ENCODE data around the gene UVRAG.
A peak's percentile ranks its signal among the peaks of the same experiment; 100 is the strongest.

Gene UVRAG

DNA sequence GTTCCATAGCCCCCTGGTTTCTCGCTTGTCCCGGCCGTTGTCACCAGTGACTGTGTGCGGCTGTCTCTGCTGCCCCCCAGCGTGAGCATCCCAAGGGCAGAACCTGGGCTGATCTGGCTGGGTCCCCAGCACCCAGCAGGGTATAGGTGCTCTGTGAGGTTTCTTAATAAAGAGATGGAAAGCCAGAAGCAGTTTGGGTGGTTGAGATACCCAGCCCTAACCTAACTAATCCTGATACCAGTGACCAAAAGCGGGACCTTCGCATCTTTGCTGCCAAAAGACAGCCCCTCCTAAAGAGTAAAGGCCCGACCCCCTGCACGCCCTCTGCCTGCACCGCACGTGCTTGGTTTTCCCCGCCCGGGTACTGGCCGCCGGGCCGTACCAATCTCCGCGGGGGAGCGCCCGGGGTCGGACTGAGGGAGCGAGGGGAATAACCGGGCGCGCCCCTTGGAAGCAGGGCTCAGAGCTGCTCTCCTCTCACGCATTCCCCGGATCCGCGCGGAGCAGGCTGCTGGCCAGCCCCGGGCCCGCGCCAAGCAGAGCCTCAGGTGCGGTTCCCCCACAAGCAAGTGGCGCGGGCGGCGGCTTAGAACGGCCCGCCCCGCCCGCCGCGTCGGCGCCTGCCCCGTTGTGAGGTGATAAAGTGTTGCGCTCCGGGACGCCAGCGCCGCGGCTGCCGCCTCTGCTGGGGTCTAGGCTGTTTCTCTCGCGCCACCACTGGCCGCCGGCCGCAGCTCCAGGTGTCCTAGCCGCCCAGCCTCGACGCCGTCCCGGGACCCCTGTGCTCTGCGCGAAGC, 46.7 kb upstream of the UVRAG start, which contains the start of gene DGAT2 (continued):
- no peak for TF ChIP-seq TSHZ1 (tag by site-specific recombination; IDR thresholded peaks at IDR 0.05; ENCODE audit: borderline replicate concordance)
- TF ChIP-seq SP2 (tag by site-specific recombination; IDR thresholded peaks at IDR 0.05) = peak; percentile 58
- TF ChIP-seq ZNF561 (tag by site-specific recombination; IDR thresholded peaks at IDR 0.05; ENCODE audit: borderline replicate concordance) = no peak; the same call in 1 of the 2 replicates
- no peak for TF ChIP-seq GLI2 (tag by site-specific recombination; IDR thresholded peaks at IDR 0.05; ENCODE audit: borderline replicate concordance, low read depth)
- TF ChIP-seq, protein P1, sequence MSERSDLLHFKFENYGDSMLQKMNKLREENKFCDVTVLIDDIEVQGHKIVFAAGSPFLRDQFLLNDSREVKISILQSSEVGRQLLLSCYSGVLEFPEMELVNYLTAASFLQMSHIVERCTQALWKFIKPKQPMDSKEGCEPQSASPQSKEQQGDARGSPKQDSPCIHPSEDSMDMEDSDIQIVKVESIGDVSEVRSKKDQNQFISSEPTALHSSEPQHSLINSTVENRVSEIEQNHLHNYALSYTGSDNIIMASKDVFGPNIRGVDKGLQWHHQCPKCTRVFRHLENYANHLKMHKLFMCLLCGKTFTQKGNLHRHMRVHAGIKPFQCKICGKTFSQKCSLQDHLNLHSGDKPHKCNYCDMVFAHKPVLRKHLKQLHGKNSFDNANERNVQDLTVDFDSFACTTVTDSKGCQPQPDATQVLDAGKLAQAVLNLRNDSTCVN (tag by site-specific recombination; optimal IDR thresholded peaks at IDR 0.05) = peak; percentile 64
- TF ChIP-seq ZNF121 (tag by site-specific recombination; IDR thresholded peaks at IDR 0.05) = no peak
- TF ChIP-seq ZNF404 (tag by site-specific recombination; IDR thresholded peaks at IDR 0.05) = no peak
- no peak for TF ChIP-seq ZNF239 (tag by site-specific recombination; IDR thresholded peaks at IDR 0.05)
- TF ChIP-seq ZBTB7A (tag by site-specific recombination; IDR thresholded peaks at IDR 0.05; ENCODE audit: low read depth) = no peak; the same call in 1 of the 2 replicates
- TF ChIP-seq ZNF623 (tag by site-specific recombination; IDR thresholded peaks at IDR 0.05) = no peak
- TF ChIP-seq KLF9 (tag by site-specific recombination; IDR thresholded peaks at IDR 0.05; ENCODE audit: low read depth) = no peak
- peak; percentile 72; the same call in 1 of the 2 replicates for TF ChIP-seq ZBTB20 (tag by site-specific recombination; IDR thresholded peaks at IDR 0.05)
- TF ChIP-seq ZBTB17 (tag by site-specific recombination; IDR thresholded peaks at IDR 0.05) = peak; percentile 25; the same call in 1 of the 2 replicates
- TF ChIP-seq ZFP41 (tag by site-specific recombination; IDR thresholded peaks at IDR 0.05; ENCODE audit: borderline replicate concordance) = no peak
- TF ChIP-seq ZNF660 (tag by site-specific recombination; IDR thresholded peaks at IDR 0.05) = 0 out of 2 replicates have a peak, but pooled peaks have one; percentile 36
- TF ChIP-seq ZNF280D (tag by site-specific recombination; IDR thresholded peaks at IDR 0.05) = no peak
- no peak for TF ChIP-seq SCRT1 (tag by site-specific recombination; IDR thresholded peaks at IDR 0.05; ENCODE audit: borderline replicate concordance)
- no peak for TF ChIP-seq ZNF133 (tag by site-specific recombination; IDR thresholded peaks at IDR 0.05)
- no peak for TF ChIP-seq ZNF248 (tag by site-specific recombination; IDR thresholded peaks at IDR 0.05)
- TF ChIP-seq, protein P2, sequence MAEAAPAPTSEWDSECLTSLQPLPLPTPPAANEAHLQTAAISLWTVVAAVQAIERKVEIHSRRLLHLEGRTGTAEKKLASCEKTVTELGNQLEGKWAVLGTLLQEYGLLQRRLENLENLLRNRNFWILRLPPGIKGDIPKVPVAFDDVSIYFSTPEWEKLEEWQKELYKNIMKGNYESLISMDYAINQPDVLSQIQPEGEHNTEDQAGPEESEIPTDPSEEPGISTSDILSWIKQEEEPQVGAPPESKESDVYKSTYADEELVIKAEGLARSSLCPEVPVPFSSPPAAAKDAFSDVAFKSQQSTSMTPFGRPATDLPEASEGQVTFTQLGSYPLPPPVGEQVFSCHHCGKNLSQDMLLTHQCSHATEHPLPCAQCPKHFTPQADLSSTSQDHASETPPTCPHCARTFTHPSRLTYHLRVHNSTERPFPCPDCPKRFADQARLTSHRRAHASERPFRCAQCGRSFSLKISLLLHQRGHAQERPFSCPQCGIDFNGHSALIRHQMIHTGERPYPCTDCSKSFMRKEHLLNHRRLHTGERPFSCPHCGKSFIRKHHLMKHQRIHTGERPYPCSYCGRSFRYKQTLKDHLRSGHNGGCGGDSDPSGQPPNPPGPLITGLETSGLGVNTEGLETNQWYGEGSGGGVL (tag by site-specific recombination; IDR thresholded peaks at IDR 0.05) = no peak
- TF ChIP-seq ZNF501 (tag by site-specific recombination; IDR thresholded peaks at IDR 0.05) = peak; percentile 67; the same call in 1 of the 2 replicates
- no peak for TF ChIP-seq ZNF549 (tag by site-specific recombination; IDR thresholded peaks at IDR 0.05)
- TF ChIP-seq ZXDB (tag by site-specific recombination; IDR thresholded peaks at IDR 0.05) = peak; percentile 76
- TF ChIP-seq, protein P3, sequence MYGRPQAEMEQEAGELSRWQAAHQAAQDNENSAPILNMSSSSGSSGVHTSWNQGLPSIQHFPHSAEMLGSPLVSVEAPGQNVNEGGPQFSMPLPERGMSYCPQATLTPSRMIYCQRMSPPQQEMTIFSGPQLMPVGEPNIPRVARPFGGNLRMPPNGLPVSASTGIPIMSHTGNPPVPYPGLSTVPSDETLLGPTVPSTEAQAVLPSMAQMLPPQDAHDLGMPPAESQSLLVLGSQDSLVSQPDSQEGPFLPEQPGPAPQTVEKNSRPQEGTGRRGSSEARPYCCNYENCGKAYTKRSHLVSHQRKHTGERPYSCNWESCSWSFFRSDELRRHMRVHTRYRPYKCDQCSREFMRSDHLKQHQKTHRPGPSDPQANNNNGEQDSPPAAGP (tag by site-specific recombination; IDR thresholded peaks at IDR 0.05) = peak; percentile 90
- 0 out of 2 replicates have a peak, but pooled peaks have one; percentile 11 for TF ChIP-seq ZNF146 (tag by site-specific recombination; IDR thresholded peaks at IDR 0.05)
- no peak for TF ChIP-seq ZNF529 (tag by site-specific recombination; IDR thresholded peaks at IDR 0.05; ENCODE audit: insufficient replicate concordance)
- TF ChIP-seq KLF8 (tag by site-specific recombination; IDR thresholded peaks at IDR 0.05) = peak; percentile 76; the same call in 1 of the 2 replicates
- no peak for TF ChIP-seq GLI4 (tag by site-specific recombination; IDR thresholded peaks at IDR 0.05)
- TF ChIP-seq ZNF335 (tag by site-specific recombination; conservative IDR thresholded peaks at IDR 0.05) = peak; percentile 44
- peak; percentile 86 for TF ChIP-seq SCRT2 (tag by site-specific recombination; IDR thresholded peaks at IDR 0.05)

Measured in HEK293 (cell line).